ENCODE measurements around the gene KRTAP27-1. TPM values are rescaled to one million over a fixed set of nuclear protein-coding genes. Genes with fewer than 3 reads are reported as not detected.

Gene KRTAP27-1, protein sequence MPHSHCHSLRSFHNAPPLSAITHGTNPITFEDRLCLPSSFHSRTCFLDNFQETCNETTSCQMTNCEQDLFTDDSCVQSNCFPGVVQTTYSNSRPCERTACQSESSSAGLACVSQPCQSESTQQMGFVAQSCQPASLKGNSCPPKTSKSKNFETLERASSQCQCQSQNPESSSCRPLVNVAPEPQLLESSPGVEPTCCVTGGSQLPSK
- polyA plus RNA-seq (2013, experiment 1 of 2): not detected
- polyA plus RNA-seq (2013, experiment 2 of 2): not detected

- Histone ChIP-seq H3K27ac (ENCODE audit: low read depth, low read length) (no peak within 1 kb of the TSS), H3K23ac (ENCODE audit: low read length) (no peak within 1 kb of the TSS), H3K4me2 (ENCODE audit: low read length) (no peak within 1 kb of the TSS), H4K5ac (ENCODE audit: low read length) (no peak within 1 kb of the TSS), H3K27me3 (ENCODE audit: insufficient read depth, low read length, poor library complexity) (no peaks in the 10 kb centered on the region), H3K79me1 (ENCODE audit: low read length) (no peaks in the 10 kb centered on the region), H3K4ac (ENCODE audit: low read depth, low read length) (no peak within 1 kb of the TSS), H3K79me2 (ENCODE audit: control insufficient read depth, insufficient read depth, low read length) (no peaks in the 10 kb centered on the region), H3K56ac (ENCODE audit: low read length) (no peak within 1 kb of the TSS), H3K9ac (ENCODE audit: low read length) (no peak within 1 kb of the TSS), H2BK15ac (replicated peaks; ENCODE audit: low read depth) (no peak within 1 kb of the TSS), H3K18ac (ENCODE audit: low read length) (no peak within 1 kb of the TSS), H3K4me3 (ENCODE audit: low read length) (no peak within 1 kb of the TSS), H2BK120ac (ENCODE audit: low read depth, low read length) (no peak within 1 kb of the TSS), H3K36me3 (ENCODE audit: control insufficient read depth, insufficient read depth, low read length) (no peaks in the 10 kb centered on the region), H2AK5ac (ENCODE audit: low read length) (no peak within 1 kb of the TSS), H2BK5ac (ENCODE audit: low read length) (no peak within 1 kb of the TSS), H3K4me1 (ENCODE audit: control insufficient read depth, low read depth, low read length) (no peaks in the 10 kb centered on the region), H4K8ac (ENCODE audit: low read depth, low read length) (no peak within 1 kb of the TSS)
- DNase-seq: no peak
- WGBS (ENCODE audit: extremely low coverage, insufficient coverage, low lambda C conversion rate): no CpG with 5 or more reads among the region's 6 CpGs
Observed at GRCh38 chr21:30337276-30337744, at the start of gene KRTAP27-1. Gene KRTAP27-1 (minus strand): TSS chr21:30337694. CDS start chr21:30337668, 26 bp downstream.

DNA sequence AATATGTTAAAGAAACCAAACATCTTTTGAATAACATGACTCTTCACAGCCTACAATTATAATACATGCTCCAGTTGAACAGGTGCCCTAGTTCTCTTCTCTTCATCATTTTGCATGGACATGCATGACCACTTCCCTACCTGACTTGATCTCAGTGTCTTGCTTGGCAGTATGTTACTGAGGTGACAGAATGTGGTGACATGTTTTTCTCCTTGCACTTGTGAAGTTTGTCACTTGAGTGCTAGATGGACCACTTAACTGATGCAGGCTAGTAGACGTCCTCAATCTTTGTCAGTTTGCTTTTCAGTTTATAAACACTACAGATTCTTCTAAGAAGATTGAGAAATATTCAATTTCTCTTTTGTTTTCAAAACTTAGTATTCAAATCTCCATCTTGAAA is 44.7 kb upstream of the KRTAP27-1 start:
- no peak overlapping the region for H3K4ac ChIP-seq (ENCODE audit: low read depth, low read length)
- H3K4me2 ChIP-seq (ENCODE audit: low read length): no peak overlapping the region
- no peaks in the 10 kb centered on the region for H3K36me3 ChIP-seq (ENCODE audit: control insufficient read depth, insufficient read depth, low read length)
- no peak for DNase-seq
- H3K79me1 ChIP-seq (ENCODE audit: low read length): no peaks in the 10 kb centered on the region
- H3K18ac ChIP-seq (ENCODE audit: low read length): no peak overlapping the region
- no peak overlapping the region for H2BK5ac ChIP-seq (ENCODE audit: low read length)
- no peak overlapping the region for H3K23ac ChIP-seq (ENCODE audit: low read length)
- H2BK120ac ChIP-seq (ENCODE audit: low read depth, low read length): no peak overlapping the region
- H3K56ac ChIP-seq (ENCODE audit: low read length): no peak overlapping the region
- H3K9ac ChIP-seq (ENCODE audit: low read length): no peak overlapping the region
- no peak overlapping the region for H3K4me3 ChIP-seq (ENCODE audit: low read length)
- no peaks in the 10 kb centered on the region for H3K4me1 ChIP-seq (ENCODE audit: control insufficient read depth, low read depth, low read length)
- no peak overlapping the region for H2AK5ac ChIP-seq (ENCODE audit: low read length)
- H4K5ac ChIP-seq (ENCODE audit: low read length): no peak overlapping the region
- no peaks in the 10 kb centered on the region for H3K27me3 ChIP-seq (ENCODE audit: insufficient read depth, low read length, poor library complexity)
- no peaks in the 10 kb centered on the region for H3K79me2 ChIP-seq (ENCODE audit: control insufficient read depth, insufficient read depth, low read length)
- no peak overlapping the region for H3K27ac ChIP-seq (ENCODE audit: low read depth, low read length)
- H4K8ac ChIP-seq (ENCODE audit: low read depth, low read length): no peak overlapping the region
- no CpG with 5 or more reads among the region's 1 CpG for WGBS (ENCODE audit: extremely low coverage, insufficient coverage, low lambda C conversion rate)
- H2BK15ac ChIP-seq (replicated peaks; ENCODE audit: low read depth): no peak overlapping the region

- H3K36me3 ChIP-seq (ENCODE audit: control insufficient read depth, insufficient read depth, low read length): no peaks in the 10 kb centered on the region
- H3K4me3 ChIP-seq (ENCODE audit: low read length): no peak within 1 kb of the TSS
- no peak within 1 kb of the TSS for H3K18ac ChIP-seq (ENCODE audit: low read length)
- H2BK5ac ChIP-seq (ENCODE audit: low read length): no peak within 1 kb of the TSS
- no peak within 1 kb of the TSS for H2BK120ac ChIP-seq (ENCODE audit: low read depth, low read length)
- no peaks in the 10 kb centered on the region for H3K27me3 ChIP-seq (ENCODE audit: insufficient read depth, low read length, poor library complexity)
- no peaks in the 10 kb centered on the region for H3K79me1 ChIP-seq (ENCODE audit: low read length)
- H3K23ac ChIP-seq (ENCODE audit: low read length): no peak within 1 kb of the TSS
- no CpG with 5 or more reads among the region's 5 CpGs for WGBS (ENCODE audit: extremely low coverage, insufficient coverage, low lambda C conversion rate)
- no peaks in the 10 kb centered on the region for H3K79me2 ChIP-seq (ENCODE audit: control insufficient read depth, insufficient read depth, low read length)
- no peak within 1 kb of the TSS for H3K27ac ChIP-seq (ENCODE audit: low read depth, low read length)
- no peak within 1 kb of the TSS for H4K5ac ChIP-seq (ENCODE audit: low read length)
- H2BK15ac ChIP-seq (replicated peaks; ENCODE audit: low read depth): no peak within 1 kb of the TSS
- DNase-seq: no peak
- H3K4me2 ChIP-seq (ENCODE audit: low read length): no peak within 1 kb of the TSS
- H3K4ac ChIP-seq (ENCODE audit: low read depth, low read length): no peak within 1 kb of the TSS
- H3K9ac ChIP-seq (ENCODE audit: low read length): no peak within 1 kb of the TSS
- no peaks in the 10 kb centered on the region for H3K4me1 ChIP-seq (ENCODE audit: control insufficient read depth, low read depth, low read length)
- no peak within 1 kb of the TSS for H2AK5ac ChIP-seq (ENCODE audit: low read length)
- H3K56ac ChIP-seq (ENCODE audit: low read length): no peak within 1 kb of the TSS
- no peak within 1 kb of the TSS for H4K8ac ChIP-seq (ENCODE audit: low read depth, low read length)
Observed at GRCh38 chr21:30372139-30372770, 34.8 kb upstream of the KRTAP27-1 start, which contains the start of gene KRTAP13-2. Gene KRTAP13-2 (minus strand): TSS chr21:30372271. CDS start chr21:30372213, 58 bp downstream.

DNA sequence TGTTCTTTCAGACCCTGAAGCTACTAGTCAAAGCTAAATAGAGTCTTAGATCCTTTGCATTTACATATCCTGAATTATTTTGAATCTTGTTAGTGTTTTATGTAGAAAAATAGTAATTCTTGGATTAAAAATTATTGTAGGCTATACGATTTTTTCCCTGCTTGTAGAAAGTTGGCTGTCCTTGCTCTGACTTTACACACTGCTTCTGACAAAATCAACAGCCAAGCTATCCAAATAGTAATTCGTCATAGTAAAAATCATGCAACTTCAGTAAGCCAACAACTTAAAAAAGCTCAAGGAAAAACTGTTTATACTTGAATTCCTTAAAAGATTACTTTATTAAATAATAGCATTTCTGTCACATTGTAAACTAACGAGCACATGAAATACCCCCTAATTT is 18.4 kb upstream of the KRTAP27-1 start:
- H3K4me2 ChIP-seq (ENCODE audit: low read length): no peak overlapping the region

GRCh38 chr21:30354308-30355005 is 17.0 kb upstream of the KRTAP27-1 start:
- Histone ChIP-seq H3K4me3 (ENCODE audit: low read length) (no peak overlapping the region), H4K8ac (ENCODE audit: low read depth, low read length) (no peak overlapping the region)
- WGBS (ENCODE audit: extremely low coverage, insufficient coverage, low lambda C conversion rate): no CpG with 5 or more reads among the region's 1 CpG

More for the DNA sequence above, 18.4 kb upstream of the KRTAP27-1 start:
- Histone ChIP-seq H4K8ac (ENCODE audit: low read depth, low read length) (no peak overlapping the region), H2BK5ac (ENCODE audit: low read length) (no peak overlapping the region), H3K4ac (ENCODE audit: low read depth, low read length) (no peak overlapping the region), H3K56ac (ENCODE audit: low read length) (no peak overlapping the region), H3K79me2 (ENCODE audit: control insufficient read depth, insufficient read depth, low read length) (no peaks in the 10 kb centered on the region), H3K9ac (ENCODE audit: low read length) (no peak overlapping the region), H3K23ac (ENCODE audit: low read length) (no peak overlapping the region), H3K4me3 (ENCODE audit: low read length) (no peak overlapping the region), H3K36me3 (ENCODE audit: control insufficient read depth, insufficient read depth, low read length) (no peaks in the 10 kb centered on the region), H2AK5ac (ENCODE audit: low read length) (no peak overlapping the region), H2BK120ac (ENCODE audit: low read depth, low read length) (no peak overlapping the region), H4K5ac (ENCODE audit: low read length) (no peak overlapping the region), H3K79me1 (ENCODE audit: low read length) (no peaks in the 10 kb centered on the region), H3K18ac (ENCODE audit: low read length) (no peak overlapping the region), H3K27ac (ENCODE audit: low read depth, low read length) (no peak overlapping the region), H2BK15ac (replicated peaks; ENCODE audit: low read depth) (no peak overlapping the region), H3K4me1 (ENCODE audit: control insufficient read depth, low read depth, low read length) (no peaks in the 10 kb centered on the region), H3K27me3 (ENCODE audit: insufficient read depth, low read length, poor library complexity) (no peaks in the 10 kb centered on the region)
- DNase-seq: no peak
- 100% methylated on average over 1 of the region's 3 CpGs for WGBS (ENCODE audit: extremely low coverage, insufficient coverage, low lambda C conversion rate)

More at GRCh38 chr21:30354308-30355005, 17.0 kb upstream of the KRTAP27-1 start:
- H3K56ac ChIP-seq (ENCODE audit: low read length): no peak overlapping the region
- no peak overlapping the region for H2BK120ac ChIP-seq (ENCODE audit: low read depth, low read length)
- H2BK5ac ChIP-seq (ENCODE audit: low read length): no peak overlapping the region
- H3K18ac ChIP-seq (ENCODE audit: low read length): no peak overlapping the region
- H3K27ac ChIP-seq (ENCODE audit: low read depth, low read length): no peak overlapping the region
- no peaks in the 10 kb centered on the region for H3K27me3 ChIP-seq (ENCODE audit: insufficient read depth, low read length, poor library complexity)
- H3K79me1 ChIP-seq (ENCODE audit: low read length): no peaks in the 10 kb centered on the region
- DNase-seq: no peak
- no peaks in the 10 kb centered on the region for H3K79me2 ChIP-seq (ENCODE audit: control insufficient read depth, insufficient read depth, low read length)
- no peak overlapping the region for H2AK5ac ChIP-seq (ENCODE audit: low read length)
- H3K23ac ChIP-seq (ENCODE audit: low read length): no peak overlapping the region
- no peaks in the 10 kb centered on the region for H3K4me1 ChIP-seq (ENCODE audit: control insufficient read depth, low read depth, low read length)
- no peak overlapping the region for H4K5ac ChIP-seq (ENCODE audit: low read length)
- H3K4ac ChIP-seq (ENCODE audit: low read depth, low read length): no peak overlapping the region
- H2BK15ac ChIP-seq (replicated peaks; ENCODE audit: low read depth): no peak overlapping the region
- H3K9ac ChIP-seq (ENCODE audit: low read length): no peak overlapping the region
- no peaks in the 10 kb centered on the region for H3K36me3 ChIP-seq (ENCODE audit: control insufficient read depth, insufficient read depth, low read length)
- no peak overlapping the region for H3K4me2 ChIP-seq (ENCODE audit: low read length)

Data from mesendoderm (in vitro differentiated cells).